H9 (cell line): ENCODE results near the gene RB1. TPM values are rescaled to one million over a fixed set of nuclear protein-coding genes. Genes with fewer than 3 reads are reported as not detected.
"Not testable (repeated sequence)": the region's sequence is repeated elsewhere in the genome, so short reads cannot be mapped to it uniquely, and the experiment has no call there.

Source experiments
- DNase-seq: peaks from one replicate; pipeline ENCODE4 v3.0.0-alpha.2; 2017
- H2AFZ ChIP-seq: one replicate; pipeline ENCODE4 v1.6.1; 2013; ENCODE audit warnings: mild to moderate bottlenecking, low read length, control low read depth, moderate library complexity
- H2AK5ac ChIP-seq: 2 replicates; pipeline ENCODE4 v1.6.1; 2013; ENCODE audit warnings: low read length, control low read depth, mixed read lengths; ENCODE audit not compliant: insufficient read length
- H2BK120ac ChIP-seq: one replicate; pipeline ENCODE4 v1.6.1; 2013; ENCODE audit warnings: low read depth, mild to moderate bottlenecking, low read length, control low read depth, inconsistent platforms; ENCODE audit not compliant: poor library complexity, severe bottlenecking
- H2BK12ac ChIP-seq: 2 replicates; pipeline ENCODE4 v1.6.1; 2013; ENCODE audit warnings: low read length, control low read depth, mixed read lengths, low read depth; ENCODE audit not compliant: insufficient read length
- H2BK15ac ChIP-seq: 2 replicates; pipeline ENCODE4 v1.6.1; 2013; ENCODE audit warnings: low read depth, low read length, control low read depth
- H2BK20ac ChIP-seq: one replicate; pipeline ENCODE4 v1.6.1; 2013; ENCODE audit warnings: low read depth, mild to moderate bottlenecking, low read length, control low read depth, inconsistent platforms; ENCODE audit not compliant: poor library complexity, severe bottlenecking
- H2BK5ac ChIP-seq: 2 replicates; pipeline ENCODE4 v1.6.1; 2013; ENCODE audit warnings: low read length, control low read depth, mixed read lengths; ENCODE audit not compliant: insufficient read length
- H3K14ac ChIP-seq: 2 replicates; pipeline ENCODE4 v1.6.1; 2013; ENCODE audit warnings: low read length, control low read depth; ENCODE audit not compliant: insufficient read depth
- H3K18ac ChIP-seq: 2 replicates; pipeline ENCODE4 v1.6.1; 2013; ENCODE audit warnings: low read depth, mild to moderate bottlenecking, mixed read lengths, low read length, control low read depth; ENCODE audit not compliant: insufficient read length
- H3K23ac ChIP-seq: 2 replicates; pipeline ENCODE4 v1.6.1; 2013; ENCODE audit warnings: low read length, control low read depth, mixed read lengths, low read depth; ENCODE audit not compliant: insufficient read length
- H3K23me2 ChIP-seq: 2 replicates; pipeline ENCODE4 v1.6.1; 2013; ENCODE audit warnings: low read depth, mild to moderate bottlenecking, mixed read lengths, low read length, control low read depth; ENCODE audit not compliant: insufficient read length, poor library complexity, severe bottlenecking
- H3K27ac ChIP-seq: 2 replicates; pipeline ENCODE4 v1.5.1; 2013; ENCODE audit warnings: low read length, control low read depth, mixed read lengths, low read depth; ENCODE audit not compliant: insufficient read length
- H3K27me3 ChIP-seq: 2 replicates; pipeline ENCODE4 v1.6.1; 2013; ENCODE audit warnings: low read length, control low read depth, inconsistent platforms; ENCODE audit not compliant: insufficient read depth
- H3K4ac ChIP-seq: 2 replicates; pipeline ENCODE4 v1.6.1; 2013; ENCODE audit warnings: low read depth, mild to moderate bottlenecking, control low read depth, inconsistent platforms, low read length, moderate library complexity
- H3K4me1 ChIP-seq: 2 replicates; pipeline ENCODE4 v1.6.1; 2013; ENCODE audit warnings: low read length, control low read depth, inconsistent platforms; ENCODE audit not compliant: insufficient read depth
- H3K4me2 ChIP-seq: 2 replicates; pipeline ENCODE4 v1.6.1; 2013; ENCODE audit warnings: low read length, control low read depth, mixed read lengths; ENCODE audit not compliant: insufficient read length, insufficient read depth
- H3K56ac ChIP-seq: 2 replicates; pipeline ENCODE4 v1.6.1; 2013; ENCODE audit warnings: low read depth, mild to moderate bottlenecking, mixed read lengths, low read length, control low read depth; ENCODE audit not compliant: insufficient read length
- H3K79me1 ChIP-seq: 2 replicates; pipeline ENCODE4 v1.6.1; 2013; ENCODE audit warnings: low read depth, mild to moderate bottlenecking, moderate library complexity, low read length, control low read depth, inconsistent platforms; ENCODE audit not compliant: insufficient read depth, poor library complexity, severe bottlenecking
- H3K79me2 ChIP-seq: 2 replicates; pipeline ENCODE4 v1.6.1; 2013; ENCODE audit warnings: low read length, control low read depth, inconsistent platforms; ENCODE audit not compliant: insufficient read depth
- H3K9ac ChIP-seq: 2 replicates; pipeline ENCODE4 v1.6.1; 2013; ENCODE audit warnings: low read length, control low read depth, mixed read lengths; ENCODE audit not compliant: insufficient read length; ENCODE audit errors: extremely low read depth
- H3K9me3 ChIP-seq: one replicate; pipeline ENCODE4 v1.6.1; 2013; ENCODE audit warnings: low read depth, low read length, inconsistent platforms; ENCODE audit not compliant: control insufficient read depth
- H3T11ph ChIP-seq: one replicate; pipeline ENCODE4 v1.6.1; 2013; ENCODE audit warnings: mild to moderate bottlenecking, low read length, control low read depth, inconsistent platforms
- H4K20me1 ChIP-seq: one replicate; pipeline ENCODE4 v1.6.1; 2013; ENCODE audit not compliant: control insufficient read depth, insufficient read length, insufficient read depth
- H4K5ac ChIP-seq: 2 replicates; pipeline ENCODE4 v1.6.1; 2013; ENCODE audit warnings: low read depth, mild to moderate bottlenecking, mixed read lengths, low read length, control low read depth; ENCODE audit not compliant: insufficient read length
- H4K8ac ChIP-seq: replicated peaks from 2 replicates; pipeline ENCODE4 v1.6.1; 2013; ENCODE audit warnings: low read length, control low read depth, mixed read lengths, low read depth; ENCODE audit not compliant: insufficient read length
- H4K91ac ChIP-seq: 2 replicates; pipeline ENCODE4 v1.6.1; 2013; ENCODE audit warnings: low read depth, mild to moderate bottlenecking, moderate library complexity, mixed read lengths, low read length, control low read depth; ENCODE audit not compliant: insufficient read length
- H3K27ac Mint-ChIP-seq, 3 experiments: 2 replicates in 2 of 3; 3 replicates in 1 of 3; pipeline ENCODE4 v1.8.0; 2020 to 2021; ENCODE audit warnings: mixed read lengths in 3 of 3, mild to moderate bottlenecking in 1 of 3, moderate library complexity in 1 of 3
- H3K27me3 Mint-ChIP-seq: 2 replicates; pipeline ENCODE4 v1.8.0; 2021; ENCODE audit warnings: low read depth, mild to moderate bottlenecking, moderate library complexity, mixed read lengths
- H3K36me3 Mint-ChIP-seq, 3 experiments: 2 replicates in 2 of 3; 3 replicates in 1 of 3; pipeline ENCODE4 v1.8.0; 2020 to 2021; ENCODE audit warnings: low read depth in 3 of 3, mixed read lengths in 3 of 3; ENCODE audit not compliant: insufficient read depth in 1 of 3
- H3K4me1 Mint-ChIP-seq, 2 experiments: 2 replicates each; pipeline ENCODE4 v1.8.0; 2020; ENCODE audit warnings: mixed read lengths in 2 of 2
- H3K4me3 Mint-ChIP-seq, 2 experiments: 2 replicates in 1 of 2; 3 replicates in 1 of 2; pipeline ENCODE4 v1.8.0; 2020 to 2021; ENCODE audit warnings: mild to moderate bottlenecking in 2 of 2, mixed read lengths in 2 of 2, moderate library complexity in 1 of 2
- H3K9me3 Mint-ChIP-seq, 2 experiments: 2 replicates in 1 of 2; 3 replicates in 1 of 2; pipeline ENCODE4 v1.8.0; 2020; ENCODE audit warnings: mild to moderate bottlenecking in 2 of 2, mixed read lengths in 2 of 2, moderate library complexity in 1 of 2
- CTCF ChIP-seq: fragments of 200-600 bp; sonication (generic); conservative IDR thresholded peaks from 3 replicates; pipeline ENCODE4 v1.8.0; 2021; ENCODE audit warnings: antibody characterized with exemption, mild to moderate bottlenecking
- WGBS: extraction: QIAGEN DNeasy Blood & Tissue Kit; methylation state at CpG from one replicate; pipeline ENCODE4 v1.1.7; 2013; ENCODE audit warnings: missing lambda C conversion rate, low lambda C conversion rate, mixed read lengths; ENCODE audit not compliant: insufficient read length; ENCODE audit errors: extremely low coverage; 5-methylcytosine and 5-hydroxymethylcytosine counted together
- total RNA-seq: library from RNA; stranded (reverse); gene quantifications from 2 replicates; pipeline ENCODE4 v1.2.1, GENCODE V29; 2021

The RB1 gene
- total RNA-seq, 1 experiment from 2014 or later: 20.5 TPM

- H3K9me3 Mint-ChIP-seq: peaks cover 0 to 3% of the 10 kb centered on the region in 2 experiments; a peak in 2 of 5 replicates
- Histone ChIP-seq H3T11ph (no peak overlapping the region), H3K9ac (no peak overlapping the region), H3K4me1 (no peaks in the 10 kb centered on the region), H2BK5ac (no peak overlapping the region), H4K20me1 (no peaks in the 10 kb centered on the region), H3K14ac (no peak overlapping the region), H2AFZ (no peak overlapping the region), H2BK20ac (no peak overlapping the region), H2AK5ac (no peak overlapping the region), H2BK12ac (no peak overlapping the region), H3K23me2 (no peaks in the 10 kb centered on the region), H3K27me3 (no peaks in the 10 kb centered on the region; the same call in 1 of the 2 replicates), H2BK15ac (no peak overlapping the region), H4K91ac (no peak overlapping the region), H3K18ac (no peak overlapping the region), H4K8ac (no peak overlapping the region), H3K27ac (no peak overlapping the region), H3K79me1 (no peaks in the 10 kb centered on the region), H4K5ac (no peak overlapping the region), H2BK120ac (no peak overlapping the region), H3K56ac (no peak overlapping the region), H3K4ac (no peak overlapping the region), H3K79me2 (no peaks in the 10 kb centered on the region), H3K9me3 (no peaks in the 10 kb centered on the region), H3K23ac (no peak overlapping the region), H3K4me2 (no peak overlapping the region)
- H3K4me1 Mint-ChIP-seq: peaks cover 6% of the 10 kb centered on the region in 2 experiments
- 100% methylated on average over 1 of the region's 2 CpGs for WGBS
- no peak overlapping the region for H3K4me3 Mint-ChIP-seq
- no peaks in the 10 kb centered on the region; the same call in 1 of the 2 replicates for H3K27me3 Mint-ChIP-seq
- TF ChIP-seq CTCF: no peak
- peaks cover 0 to 8% (median 3%) of the 10 kb centered on the region in 3 experiments; a peak in 4 of 7 replicates for H3K36me3 Mint-ChIP-seq
- H3K27ac Mint-ChIP-seq: no peak overlapping the region
- DNase-seq: no peak
These were observed 146.1 kb downstream of the RB1 start for GRCh38 chr13:48449656-48450055.

- H3K27ac ChIP-seq, H4K91ac ChIP-seq, H4K8ac ChIP-seq, H3K4me1 ChIP-seq, H3K4me2 ChIP-seq, H4K5ac ChIP-seq, H3K27me3 Mint-ChIP-seq, H2BK12ac ChIP-seq, H3K9me3 Mint-ChIP-seq, H3K56ac ChIP-seq, H3K9me3 ChIP-seq, H3K36me3 Mint-ChIP-seq, H4K20me1 ChIP-seq, H3K14ac ChIP-seq, H3K18ac ChIP-seq, H3K27ac Mint-ChIP-seq, H3K4ac ChIP-seq, H3K4me3 Mint-ChIP-seq, H3K79me1 ChIP-seq, H2AFZ ChIP-seq, H2BK120ac ChIP-seq, H2BK5ac ChIP-seq, H3K27me3 ChIP-seq, DNase-seq, H3K23me2 ChIP-seq, H2AK5ac ChIP-seq, H2BK15ac ChIP-seq, H3K23ac ChIP-seq, H2BK20ac ChIP-seq, H3T11ph ChIP-seq, H3K9ac ChIP-seq, H3K4me1 Mint-ChIP-seq, H3K79me2 ChIP-seq: not testable (repeated sequence)
These were observed 147.6 kb downstream of the RB1 start for GRCh38 chr13:48451196-48451595.
